Stimulated activated CD8-positive, alpha-beta memory T cell treated with anti-CD3 and anti-CD28 coated beads, Interleukin-4, amount 100 ng/mL, for 48 hours (primary cell): ENCODE results near the gene CEP350.

Experiments
- DNase-seq: peaks from one replicate; pipeline ENCODE4 v3.0.0-alpha.2; 2020

The CEP350 gene

GRCh38 chr1:179954493-179955286, at the start of gene CEP350:
TSS of gene CEP350 (plus strand) at chr1:179954810. CDS start at chr1:179986182, 31,372 bp downstream.
- peak; percentile 97 for DNase-seq

- no peak for DNase-seq
These were observed 43.7 kb upstream of the CEP350 start for GRCh38 chr1:179910934-179911333.

GRCh38 chr1:179911812-179912211, 42.8 kb upstream of the CEP350 start:
- DNase-seq: no peak

GRCh38 chr1:179917601-179918429, 36.8 kb upstream of the CEP350 start:
- no peak for DNase-seq

GRCh38 chr1:179921472-179921871, 33.1 kb upstream of the CEP350 start:
- DNase-seq: no peak

GRCh38 chr1:179921981-179922872, 32.4 kb upstream of the CEP350 start:
- DNase-seq: no peak

GRCh38 chr1:179923029-179923428, 31.6 kb upstream of the CEP350 start:
- no peak for DNase-seq

GRCh38 chr1:179924268-179924667, 30.3 kb upstream of the CEP350 start:
- no peak for DNase-seq

GRCh38 chr1:179925302-179925701, 29.3 kb upstream of the CEP350 start:
- DNase-seq: no peak

GRCh38 chr1:179925922-179926849, 28.4 kb upstream of the CEP350 start:
- no peak for DNase-seq

GRCh38 chr1:179926850-179927205, 27.8 kb upstream of the CEP350 start:
- DNase-seq: no peak

GRCh38 chr1:179929955-179930798, 24.4 kb upstream of the CEP350 start:
- no peak for DNase-seq

GRCh38 chr1:179930867-179931266, 23.7 kb upstream of the CEP350 start:
- DNase-seq: no peak

GRCh38 chr1:179933219-179933618, 21.4 kb upstream of the CEP350 start:
- no peak for DNase-seq

GRCh38 chr1:179935909-179936496, 18.6 kb upstream of the CEP350 start:
- no peak for DNase-seq

GRCh38 chr1:179937668-179938254, 16.8 kb upstream of the CEP350 start:
- no peak for DNase-seq

GRCh38 chr1:179938752-179939151, 15.9 kb upstream of the CEP350 start:
- DNase-seq: no peak

GRCh38 chr1:179939941-179940340, 14.7 kb upstream of the CEP350 start:
- no peak for DNase-seq

- no peak for DNase-seq
These were observed 13.2 kb upstream of the CEP350 start for GRCh38 chr1:179941454-179941853.

GRCh38 chr1:179950651-179951050, 4.0 kb upstream of the CEP350 start:
- DNase-seq: no peak
